HG02798 (cell line): ENCODE measurements around the gene RGS3.

ENCODE experiments used
- ATAC-seq: cut with Tn5 transposase; IDR thresholded peaks from one replicate; pipeline ENCODE4 v1.9.1; 2021; ENCODE audit warnings: mild to moderate bottlenecking; ENCODE audit not compliant: unreplicated experiment, poor library complexity

Gene RGS3

DNA sequence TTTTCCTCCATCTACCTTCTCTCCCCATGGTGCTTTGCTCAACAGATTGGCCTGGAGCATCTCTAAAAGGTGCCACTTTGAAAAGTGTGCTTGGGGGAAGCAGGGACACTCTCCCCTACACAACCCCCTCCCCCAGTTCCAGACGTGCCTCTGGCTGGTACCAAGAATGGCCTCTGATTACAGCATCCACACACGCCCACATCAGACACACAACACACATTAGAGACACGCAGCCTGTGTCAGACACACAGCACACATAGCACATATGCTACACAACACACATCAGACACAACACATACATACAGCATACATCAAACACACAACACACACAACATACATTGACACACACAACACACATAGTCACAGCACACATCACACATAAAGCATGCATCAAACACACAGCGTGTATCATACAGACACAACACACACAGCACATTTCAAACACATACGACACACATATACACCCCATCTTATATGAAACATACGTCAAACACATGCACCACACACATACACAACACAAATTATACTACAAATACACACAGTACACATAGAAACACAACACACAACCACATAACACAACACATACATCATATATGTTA lies 150.4 kb downstream of the RGS3 start:
- no peak for ATAC-seq

DNA sequence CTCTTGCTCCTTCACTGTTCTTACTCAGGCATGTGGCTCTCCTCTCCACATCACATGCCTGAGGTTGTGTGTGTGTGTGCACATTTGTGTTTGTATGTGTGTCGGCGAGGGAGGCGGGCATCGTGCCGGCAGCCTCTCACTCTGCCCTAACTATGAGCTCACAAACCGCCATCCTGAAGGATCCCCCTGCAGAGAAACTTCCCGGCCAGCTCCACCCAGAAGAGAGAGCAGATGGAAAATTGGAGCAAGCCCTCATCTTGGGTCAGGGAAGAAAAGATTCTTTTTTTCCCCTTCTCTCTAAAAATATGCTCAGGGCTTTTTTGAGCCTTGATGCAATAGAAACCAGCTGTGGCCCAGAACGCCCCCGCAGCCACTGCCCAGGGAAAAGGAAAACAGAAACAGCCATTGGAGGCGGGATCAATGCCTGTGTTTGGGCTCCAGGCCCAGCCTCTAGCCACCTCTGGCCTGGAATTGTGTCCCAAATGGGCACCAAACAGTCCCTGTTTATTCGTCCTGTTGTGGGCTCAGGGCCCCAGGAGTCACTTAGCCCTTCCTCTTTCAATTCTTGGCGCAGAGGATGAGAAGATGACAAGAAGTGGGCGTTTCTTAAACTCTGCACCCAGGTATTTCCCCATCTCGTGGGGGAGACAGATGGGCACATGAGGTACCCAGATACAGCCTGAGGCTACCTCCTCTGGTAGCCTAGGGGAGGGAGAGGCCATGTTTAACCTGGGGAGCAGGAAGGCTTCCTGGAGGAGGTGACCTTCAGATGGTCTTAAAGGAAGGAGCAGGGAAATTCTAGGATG lies 151.5 kb downstream of the RGS3 start:
- peak; percentile 62 for ATAC-seq

DNA sequence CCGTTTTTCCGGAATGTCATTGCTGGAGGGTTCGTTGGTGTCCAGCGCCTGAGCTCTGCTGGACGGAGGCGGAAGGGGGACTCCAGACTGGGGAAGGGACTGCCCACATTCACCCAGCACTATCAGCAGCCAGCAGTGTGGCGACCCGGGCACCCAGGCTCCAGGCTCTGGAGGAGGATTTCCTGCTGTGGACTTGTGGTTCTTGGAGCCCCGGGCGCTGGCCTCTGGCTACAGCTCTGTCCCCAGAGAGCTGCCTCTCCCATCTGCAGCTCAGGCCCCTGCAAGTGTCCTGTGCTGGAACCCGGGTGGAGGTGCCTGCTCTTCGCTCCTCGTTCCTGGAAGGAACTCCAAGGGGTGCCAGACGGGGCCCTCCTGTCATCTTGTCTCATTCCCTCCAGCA lies 152.6 kb downstream of the RGS3 start:
- ATAC-seq = no peak

DNA sequence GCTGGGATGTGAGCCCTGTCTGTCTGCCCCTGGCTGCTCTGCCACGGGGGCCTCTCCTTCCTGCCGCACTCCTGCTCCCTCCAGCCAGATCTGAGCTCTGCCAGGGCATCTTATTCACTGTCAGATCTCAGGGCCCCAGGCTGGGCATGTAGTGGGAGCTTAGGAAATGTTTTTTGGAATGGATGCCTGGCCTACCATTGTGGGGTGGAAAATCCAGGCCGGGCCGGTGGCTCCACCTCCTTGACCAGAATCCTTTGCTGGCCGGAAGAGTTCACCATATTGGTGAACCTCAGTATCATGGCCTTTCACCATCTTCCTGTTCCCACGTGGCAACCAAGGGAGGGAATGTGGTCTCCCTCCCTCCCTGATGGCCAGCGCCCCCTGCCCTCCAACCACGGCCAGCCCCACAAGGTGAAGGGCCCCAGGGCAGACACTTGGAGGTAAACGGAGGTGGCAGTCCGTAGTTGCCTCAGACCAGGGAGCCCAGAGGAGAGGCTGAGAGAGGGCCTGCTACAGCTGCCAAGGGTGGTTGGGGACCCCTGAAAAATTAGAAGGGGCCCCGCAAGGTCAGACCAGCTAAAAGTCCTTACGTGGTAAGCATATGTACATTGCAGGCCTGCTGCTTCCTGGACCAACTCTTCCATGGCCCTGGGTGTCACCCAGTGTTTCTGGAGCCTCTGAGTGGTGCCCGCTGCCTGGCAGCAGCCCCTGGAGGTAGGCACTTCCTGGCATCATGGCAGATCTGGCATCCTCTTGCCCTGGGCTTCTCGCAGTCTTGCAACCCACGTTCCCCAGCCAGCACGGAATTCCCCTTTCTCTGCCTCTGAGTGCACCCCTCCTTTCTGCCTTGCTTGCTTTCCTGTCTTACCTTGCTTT lies 153.3 kb downstream of the RGS3 start:
- ATAC-seq = no peak

DNA sequence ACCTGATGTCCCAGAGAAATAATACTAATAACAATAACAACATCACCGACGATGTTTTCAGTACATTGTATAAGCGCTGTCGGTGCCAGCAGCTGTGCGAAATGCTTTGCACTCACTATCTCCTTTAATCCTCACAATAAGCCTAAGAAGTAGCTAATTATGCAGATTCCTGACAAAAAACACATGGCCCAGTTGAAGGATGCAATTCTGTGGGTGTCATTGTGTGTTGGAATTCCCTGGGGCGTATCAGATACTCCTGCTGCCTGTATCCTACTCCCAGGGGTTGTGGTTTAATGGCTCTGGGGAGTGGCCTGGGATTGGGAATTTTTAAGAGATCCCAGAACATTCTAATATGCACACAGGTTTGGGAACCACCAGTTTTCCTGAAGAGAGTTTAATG lies 154.0 kb downstream of the RGS3 start:
- ATAC-seq = no peak

DNA sequence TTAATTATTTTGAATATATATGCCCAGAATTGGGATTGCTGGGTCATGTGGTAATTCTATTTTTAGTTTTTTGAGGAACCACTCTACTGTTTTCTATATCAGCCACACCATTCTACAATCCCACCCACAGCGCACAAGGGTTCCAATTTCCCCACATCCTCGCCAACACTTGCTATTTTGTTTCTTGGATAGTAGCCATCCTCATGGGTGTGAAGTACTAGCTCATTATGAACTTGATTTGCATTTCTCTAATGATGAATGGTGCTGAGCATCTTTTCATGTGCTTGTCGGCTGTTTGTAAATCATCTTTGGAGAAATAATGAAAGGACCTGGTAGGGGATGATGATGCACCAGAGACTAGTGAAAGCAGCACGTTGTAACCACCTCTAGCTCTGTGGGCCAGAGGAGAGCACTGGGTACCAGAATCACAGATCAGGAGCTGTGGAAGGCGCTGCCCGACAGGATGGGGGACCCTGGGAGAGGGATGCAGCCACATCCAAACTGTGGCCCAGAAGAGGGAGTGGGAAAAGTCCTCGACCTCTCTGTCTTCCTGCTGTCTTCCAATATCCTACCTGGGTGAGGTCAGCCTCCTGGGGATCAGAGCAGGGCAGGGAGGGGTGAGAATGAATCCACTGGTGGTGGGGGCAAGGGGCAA lies 155.4 kb downstream of the RGS3 start:
- no peak for ATAC-seq

DNA sequence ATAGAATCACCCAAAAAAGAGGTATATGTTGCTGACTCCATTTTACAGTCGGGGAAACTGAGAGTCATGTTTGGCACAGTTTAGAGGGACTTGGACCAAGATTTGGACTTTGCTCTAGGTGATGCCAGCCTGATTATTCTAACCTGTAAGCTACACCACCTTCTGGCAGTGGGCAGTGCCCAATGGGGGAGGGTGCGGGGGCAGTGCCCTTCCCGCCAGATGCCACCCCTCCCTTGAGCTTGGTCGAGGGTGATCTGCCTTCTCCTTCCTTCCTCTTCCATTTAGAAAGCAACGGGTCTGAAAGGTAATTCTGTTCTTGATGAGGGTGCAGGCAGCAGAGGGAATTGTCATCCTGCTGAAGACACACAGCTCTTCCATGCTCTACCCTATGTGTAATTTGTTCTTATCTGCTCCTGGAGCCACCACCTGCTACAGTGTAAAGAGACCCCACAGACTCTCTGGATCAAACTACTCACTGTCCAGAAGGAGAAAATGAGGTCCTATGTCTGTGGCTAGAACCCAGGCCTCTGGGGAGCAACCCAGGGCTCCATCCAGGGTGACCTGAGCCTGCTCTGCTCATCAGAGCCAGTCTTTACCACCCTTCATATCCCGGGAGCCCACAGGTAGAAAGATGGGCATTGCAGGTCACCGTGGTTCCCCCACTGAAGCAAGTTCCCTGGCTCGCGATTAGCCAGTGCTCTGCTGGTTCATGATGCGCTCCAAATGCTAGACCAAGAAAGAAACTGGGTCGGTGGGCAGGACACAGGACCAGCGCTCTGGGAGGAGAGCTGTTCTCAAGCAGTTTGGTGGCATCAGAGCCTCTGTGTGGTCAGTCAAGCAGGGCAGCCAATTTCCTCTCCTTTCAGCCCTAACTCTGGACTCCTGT lies 156.2 kb downstream of the RGS3 start:
- no peak for ATAC-seq

DNA sequence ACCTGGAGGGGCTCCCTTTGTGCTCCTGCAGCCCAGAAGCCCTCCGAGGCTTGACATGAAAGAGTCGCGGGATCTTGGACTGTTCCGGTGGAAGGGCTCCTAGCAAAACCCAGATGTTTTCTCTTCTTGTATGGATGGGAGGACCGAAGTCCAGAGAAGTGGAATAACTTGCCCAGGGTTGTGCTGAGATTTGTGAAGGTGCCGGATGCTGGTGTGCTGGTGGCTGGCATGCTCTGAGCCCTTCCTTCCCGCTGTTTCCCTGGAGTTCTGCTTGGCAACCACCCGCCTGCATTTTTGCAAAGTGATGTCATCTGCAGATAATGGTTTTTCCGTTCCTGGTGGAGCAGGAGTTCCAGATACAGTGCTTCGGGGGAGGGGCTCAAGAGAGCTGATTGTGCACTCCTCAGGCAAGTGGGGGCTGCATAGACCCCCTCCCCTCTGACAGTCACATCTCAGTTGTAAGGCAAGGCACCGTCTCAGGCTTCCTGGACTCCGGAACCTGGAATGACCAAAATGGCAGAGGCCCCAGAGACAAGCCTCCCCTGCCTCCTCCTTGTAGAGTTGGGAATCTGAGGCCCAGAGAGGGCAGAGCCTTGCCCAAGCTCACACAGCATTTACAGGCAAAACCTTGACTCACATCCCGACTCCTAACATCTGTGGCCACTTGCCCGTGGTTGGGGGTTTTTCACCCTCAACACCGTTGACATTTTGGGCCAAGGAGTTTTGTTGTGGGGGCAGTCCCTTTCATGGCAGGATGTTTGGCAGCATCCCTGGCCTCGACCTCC lies 157.0 kb downstream of the RGS3 start:
- ATAC-seq = no peak

DNA sequence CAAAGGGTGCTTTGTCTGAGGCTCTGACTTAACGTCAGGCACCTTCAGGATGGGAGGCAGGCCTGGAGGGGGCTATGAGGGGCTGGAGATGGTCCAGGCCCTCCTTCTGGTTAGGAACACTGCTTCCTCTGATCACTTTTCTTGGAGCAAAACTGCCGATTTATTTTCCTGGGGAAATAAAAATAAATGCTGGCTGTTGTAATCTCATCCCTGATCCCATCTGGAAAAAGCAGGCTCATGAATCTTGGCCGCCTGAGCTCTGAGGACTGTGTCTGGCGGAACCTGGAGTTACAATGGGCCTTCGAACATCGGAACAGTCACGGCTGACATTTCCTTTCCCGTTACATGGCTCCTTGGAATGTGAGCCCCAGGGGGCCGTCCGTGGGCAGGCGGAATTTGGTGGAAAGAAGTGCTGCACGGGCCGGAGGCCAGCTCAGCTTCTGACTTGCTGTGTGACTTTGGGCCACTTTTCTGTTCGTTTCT lies 157.8 kb downstream of the RGS3 start:
- no peak for ATAC-seq

DNA sequence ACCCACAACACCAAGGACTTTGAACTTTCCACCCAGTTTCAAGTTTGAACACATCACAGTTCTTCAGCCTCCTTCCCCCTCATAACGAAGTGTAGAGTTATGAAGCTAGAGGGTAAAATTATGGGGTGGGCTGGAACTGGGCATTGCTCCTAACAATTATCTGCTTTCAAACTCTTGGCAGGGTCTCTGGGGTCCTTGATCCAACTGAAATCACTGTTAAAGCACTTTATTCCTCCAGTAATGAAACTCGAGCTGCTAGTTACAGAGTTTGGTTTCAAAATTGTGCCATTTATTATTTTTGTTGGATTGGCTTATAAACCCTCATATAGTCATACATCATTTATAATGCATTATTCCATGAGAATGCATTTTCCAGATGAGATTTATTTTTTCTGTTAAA lies 158.5 kb downstream of the RGS3 start:
- no peak for ATAC-seq

DNA sequence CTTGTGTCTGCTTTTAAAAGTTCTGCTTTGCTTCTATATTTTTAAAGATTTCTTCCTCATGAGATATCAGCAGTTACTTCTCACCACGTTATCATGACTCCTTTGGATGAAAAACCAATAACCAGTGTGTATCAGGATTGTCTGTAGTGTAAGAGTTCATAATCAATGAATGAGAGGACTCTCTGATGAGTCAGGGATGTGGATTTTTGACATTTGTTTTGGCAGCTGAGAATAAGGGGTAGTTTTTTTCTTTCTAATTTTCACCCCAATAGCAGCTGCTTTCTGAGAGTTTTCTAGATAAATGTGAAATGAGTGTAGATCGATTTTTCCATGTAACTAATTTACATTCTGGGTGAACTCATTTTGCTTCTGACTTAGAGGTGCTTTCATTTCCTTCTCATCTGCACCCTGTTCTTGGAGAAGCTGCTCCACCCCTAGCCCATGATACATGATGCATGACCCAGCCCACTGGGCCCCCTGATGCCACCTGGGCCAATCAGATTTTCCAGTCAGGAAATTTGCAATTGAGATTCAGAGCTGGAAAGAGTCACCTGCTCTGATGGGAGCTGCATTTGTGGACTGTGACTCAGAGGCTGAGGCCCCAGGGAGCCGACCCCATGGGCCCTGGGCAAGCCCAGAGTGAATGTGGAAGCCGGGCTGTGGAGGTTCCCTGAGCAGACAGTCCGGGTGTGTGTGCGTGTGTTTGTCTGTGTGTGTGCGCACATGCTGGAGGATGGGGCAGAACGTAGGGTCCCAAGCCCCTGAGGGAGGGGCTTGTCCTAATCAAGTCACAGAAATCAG lies 159.3 kb downstream of the RGS3 start:
- peak; percentile 72 for ATAC-seq

DNA sequence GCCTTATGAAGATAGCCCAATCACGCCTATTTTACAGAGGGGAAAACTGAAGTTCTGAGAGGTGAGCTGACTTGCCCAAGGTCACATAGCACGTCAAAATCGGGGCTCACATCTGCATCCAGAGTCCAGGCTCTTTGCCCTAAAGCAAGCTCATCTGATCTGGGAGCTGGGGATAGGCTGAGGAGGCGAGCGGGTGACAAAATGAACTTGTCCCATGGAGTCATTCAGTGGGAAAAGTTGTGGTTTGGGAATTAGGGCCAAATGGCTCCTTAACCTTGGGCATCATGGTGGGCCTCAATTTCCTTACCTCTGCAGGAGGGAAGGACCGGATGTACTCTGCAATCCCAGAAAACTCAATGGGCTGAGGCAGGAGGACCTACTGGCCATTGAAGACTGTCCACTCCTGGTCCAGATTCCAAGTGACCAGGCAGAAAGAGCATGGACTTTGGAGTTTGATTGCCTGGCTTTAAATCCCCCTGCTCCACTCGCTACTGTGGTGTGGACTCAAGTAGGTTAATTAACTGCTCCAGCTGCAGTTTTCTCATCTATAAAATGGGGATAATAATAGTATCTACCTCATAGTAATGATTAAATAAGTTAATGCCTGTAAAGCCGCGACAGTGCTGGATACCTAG lies 160.4 kb downstream of the RGS3 start:
- no peak for ATAC-seq

DNA sequence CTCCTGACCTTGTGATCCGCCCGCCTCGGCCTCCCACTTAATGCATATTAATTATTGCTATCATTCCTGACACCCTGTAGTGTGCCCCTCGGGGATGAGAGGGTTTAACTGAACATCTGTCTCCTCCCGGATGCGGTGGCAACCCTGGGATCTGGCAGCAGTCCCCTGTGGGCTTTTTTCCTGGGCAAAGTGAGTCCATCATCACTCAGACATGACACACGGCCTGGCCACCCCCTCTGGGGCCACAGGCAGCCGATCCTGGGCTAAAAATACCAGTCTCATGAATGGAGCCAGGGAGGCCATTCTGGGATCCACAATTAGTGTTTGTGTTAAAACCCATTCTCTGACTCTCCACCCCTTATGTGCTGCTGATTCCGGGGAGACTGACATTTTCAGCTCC lies 161.2 kb downstream of the RGS3 start:
- no peak for ATAC-seq

DNA sequence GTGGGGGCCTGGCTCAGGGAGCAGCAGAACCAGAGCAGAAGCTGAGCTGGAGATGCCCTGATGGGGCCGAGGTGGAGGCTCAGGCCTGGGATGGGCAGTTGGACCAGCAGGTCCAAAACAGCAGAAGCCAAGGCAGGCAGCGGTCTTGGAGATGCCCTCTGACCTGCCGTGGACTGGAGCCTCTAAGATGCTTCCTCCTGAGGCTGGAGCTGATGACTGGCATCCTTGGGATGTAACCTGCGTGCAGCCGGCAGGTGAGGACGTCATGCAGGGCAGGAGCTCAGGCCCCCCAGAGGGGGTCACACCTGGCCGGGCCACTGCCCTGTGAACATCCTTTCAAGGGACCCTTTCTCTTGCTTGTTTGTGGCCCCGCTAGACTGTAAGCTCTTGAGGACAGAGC lies 162.0 kb downstream of the RGS3 start:
- no peak for ATAC-seq

DNA sequence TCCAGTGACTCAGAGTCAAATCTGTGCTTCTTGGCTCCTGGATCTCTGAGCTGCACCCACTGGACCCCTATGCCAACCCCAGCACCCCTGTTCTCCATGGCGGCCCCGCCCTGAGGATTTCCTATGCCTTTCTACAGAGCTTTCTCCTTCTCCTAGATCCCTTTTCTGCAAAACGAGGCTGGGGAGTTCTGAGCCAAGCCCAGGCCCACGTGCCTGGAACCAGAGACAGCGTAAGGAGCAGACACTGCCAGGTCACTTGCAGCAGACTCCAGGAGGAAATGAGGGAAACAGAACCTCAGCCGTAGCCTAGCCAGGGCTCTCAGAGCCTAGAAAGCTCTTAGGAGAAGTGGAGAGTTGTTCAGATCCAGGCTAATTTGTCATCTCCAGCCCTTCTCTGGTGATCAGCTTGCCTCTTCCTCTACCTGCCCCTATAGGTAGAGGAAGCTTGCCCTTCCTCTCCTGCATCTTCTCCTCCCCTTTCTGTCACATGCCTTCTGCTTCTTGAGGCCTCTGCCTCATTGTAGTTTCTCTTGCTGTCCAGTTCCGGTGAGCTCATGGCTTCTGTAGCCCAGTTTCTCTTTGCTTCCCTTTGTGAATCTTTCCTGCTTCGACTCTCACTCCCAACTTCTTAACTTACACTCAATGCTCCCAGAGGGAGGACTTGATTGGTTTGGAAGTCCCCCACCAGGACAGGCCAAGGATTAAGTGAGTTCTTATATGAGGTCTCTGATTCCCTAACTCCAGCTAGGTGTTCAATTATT lies 163.4 kb downstream of the RGS3 start:
- no peak for ATAC-seq

DNA sequence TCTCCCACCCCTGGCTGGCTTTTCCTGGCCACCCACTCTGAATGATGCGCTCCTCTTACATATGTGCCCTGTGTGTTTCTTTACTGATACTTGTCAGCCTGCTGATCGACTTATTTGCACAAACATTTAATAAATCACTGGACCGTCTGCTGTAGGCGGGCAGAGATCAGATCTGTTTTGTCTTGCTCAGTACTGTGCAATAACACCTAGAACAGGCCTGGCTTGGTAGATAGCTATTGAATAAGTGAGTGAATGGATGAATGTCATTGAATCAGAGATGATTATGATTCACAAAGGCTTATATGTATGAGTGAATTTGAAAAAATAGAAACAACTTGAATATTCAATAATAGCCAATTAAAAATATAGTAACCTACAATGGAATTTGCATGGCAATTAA lies 165.1 kb downstream of the RGS3 start:
- ATAC-seq = no peak
